K562 (cell line): ENCODE results near the gene IL33. TPM values are rescaled to one million over a fixed set of nuclear protein-coding genes. Genes with fewer than 3 reads are reported as not detected.

Experiments used
- ATAC-seq: fragments of 200-7000 bp; cut with Tn5 transposase; 3 replicates; pipeline ENCODE4 v1.9.1; 2020; ENCODE audit warnings: moderate library complexity
- BruUV-seq: library from RNA; stranded (reverse); fragments of 400-500 nt; replicated peaks from 2 replicates; lab custom pipeline; 2021; lab: Mats Ljungman, UMichigan
- CTCF ChIA-PET: fragments of 300-600 bp; formaldehyde crosslinking; extraction: SDS; loops from one replicate; lab custom pipeline; 2021; ENCODE audit warnings: low intra/inter-chr PET ratio; lab: Yijun Ruan, JAX
- POLR2A ChIA-PET: fragments of 300-600, 350-650 bp; sonication (Branson Sonifier 250); formaldehyde crosslinking; extraction: SDS; loops from one replicate; lab custom pipeline; 2021; ENCODE audit warnings: antibody characterized with exemption, inconsistent platforms; lab: Yijun Ruan, JAX
- DNase-seq, 4 experiments: peaks; one replicate each; pipeline versions ENCODE4 v3.0.0 to v3.0.0-alpha.2; 2011 to 2018; ENCODE audit warnings: low spot score in 3 of 4, mixed read lengths in 3 of 4; ENCODE audit errors: extremely low read depth in 1 of 4
- FAIRE-seq: peaks from 2 replicates; lab custom pipeline; 2011; peaks lifted over from hg19 to GRCh38; lab: Jason Lieb, UNC
- H2AFZ ChIP-seq: 2 replicates; pipeline ENCODE4 v1.6.0; 2011; ENCODE audit warnings: low read depth, low read length, control low read depth, inconsistent platforms
- H3K27ac ChIP-seq: fragments of 200-600 bp; 3 replicates; pipeline ENCODE4 v1.8.0; 2011; ENCODE audit warnings: low read depth, mild to moderate bottlenecking, control low read depth, inconsistent platforms, low read length, moderate library complexity, mixed read lengths; ENCODE audit errors: extremely low read depth
- H3K27me3 ChIP-seq, 2 experiments: fragments of 300-600 bp in 1 of 2; 2 replicates in 1 of 2; 3 replicates in 1 of 2; pipeline versions ENCODE4 v1.6.0 to v1.8.0; 2011; ENCODE audit warnings: inconsistent platforms in 2 of 2, low read length in 2 of 2, mild to moderate bottlenecking in 1 of 2, mixed read lengths in 1 of 2, moderate library complexity in 1 of 2; ENCODE audit not compliant: control insufficient read depth in 2 of 2, insufficient read depth in 2 of 2
- H3K36me3 ChIP-seq: fragments of 300-600 bp; 3 replicates; pipeline ENCODE4 v1.8.0; 2011; ENCODE audit warnings: mild to moderate bottlenecking, low read length, inconsistent platforms; ENCODE audit not compliant: control insufficient read depth, insufficient read depth
- H3K4me1 ChIP-seq, 2 experiments: fragments of 200-600 bp in 1 of 2; replicated peaks in 1 of 2; 2 replicates in 1 of 2; 3 replicates in 1 of 2; pipeline versions ENCODE4 v1.5.1 to v1.8.0; 2011; ENCODE audit warnings: inconsistent platforms in 2 of 2, low read length in 2 of 2, mild to moderate bottlenecking in 1 of 2, mixed read lengths in 1 of 2, moderate library complexity in 1 of 2; ENCODE audit not compliant: control insufficient read depth in 2 of 2, insufficient read depth in 2 of 2
- H3K4me2 ChIP-seq: 2 replicates; pipeline ENCODE4 v1.6.1; 2011; ENCODE audit warnings: low read length, control low read depth, inconsistent platforms, mixed read lengths; ENCODE audit not compliant: insufficient read depth
- H3K4me3 ChIP-seq: fragments of 200-600 bp; sonication (generic), shearing (Covaris generic); 2 replicates; pipeline ENCODE4 v1.5.1; 2016; ENCODE audit warnings: control low read depth, inconsistent platforms
- H3K79me2 ChIP-seq: fragments of 200-600 bp; 3 replicates; pipeline ENCODE4 v1.8.0; 2011; ENCODE audit warnings: low read length, inconsistent platforms; ENCODE audit not compliant: control insufficient read depth, insufficient read depth
- H3K9ac ChIP-seq, 2 experiments: 2 replicates each; pipeline versions ENCODE4 v1.6.0 to v1.6.1; 2011; ENCODE audit warnings: low read depth in 2 of 2, low read length in 2 of 2, control low read depth in 1 of 2, inconsistent platforms in 1 of 2, mild to moderate bottlenecking in 1 of 2, mixed read lengths in 1 of 2; ENCODE audit not compliant: insufficient read depth in 1 of 2
- H3K9me1 ChIP-seq: one replicate; pipeline ENCODE4 v1.6.0; 2011; ENCODE audit warnings: inconsistent platforms, mild to moderate bottlenecking, low read length, moderate library complexity; ENCODE audit not compliant: control insufficient read depth, insufficient read depth
- H3K9me3 ChIP-seq: replicated peaks from 2 replicates; pipeline ENCODE4 v1.5.1; 2011; ENCODE audit warnings: low read depth, low read length, inconsistent platforms; ENCODE audit not compliant: control insufficient read depth, insufficient read depth
- H4K20me1 ChIP-seq: replicated peaks from 2 replicates; pipeline ENCODE4 v1.6.1; 2011; ENCODE audit warnings: low read length, inconsistent platforms, mixed read lengths; ENCODE audit not compliant: control insufficient read depth, insufficient read depth
- TARDBP ChIP-seq: fragments of 450-650 bp; IDR thresholded peaks from 2 replicates; pipeline ENCODE4 v1.6.1; 2016
- TGIF2 ChIP-seq: sonication (generic); formaldehyde crosslinking; IDR thresholded peaks from 2 replicates; pipeline ENCODE4 v1.8.1; 2022; ENCODE audit warnings: mild to moderate bottlenecking, missing genetic modification reagents, moderate library complexity
- WGBS: fragments of 100-300 bp; shearing (Covaris generic); methylation state at CpG from one replicate; pipeline ENCODE4 v1.1.6; 2016; ENCODE audit warnings: low coverage, mixed read lengths; ENCODE audit not compliant: insufficient coverage; ENCODE audit errors: missing lambda C conversion rate; 5-methylcytosine and 5-hydroxymethylcytosine counted together
- in situ Hi-C: fragments of 300-500 bp; cut with MboI; formaldehyde crosslinking; loops from 4 replicates; pipeline ENCODE4 v1.15.0; 2018; ENCODE audit warnings: inconsistent platforms, mixed read lengths
- intact Hi-C: fragments of 100-400 bp; cut with micrococcal nuclease; formaldehyde crosslinking; loops from 2 replicates; pipeline ENCODE4 v1.14.2; 2022
- polyA plus RNA-seq, 8 experiments: library from polyadenylated mRNA; depleted of rRNA in 4 of 8; stranded (reverse) in 5 of 8; unstranded in 3 of 8; fragments of >200 nt; fragmentation: Nextera tagmentation in 2 of 8; fragmentation: Illumina TruSeq in 1 of 8; extraction: Ambion mirVana in 2 of 8; extraction: Trizol in 1 of 8; gene quantifications; 2 replicates each; pipeline versions ENCODE4 v1.2.1 to v1.2.3, GENCODE V29; 2011 to 2014; ENCODE audit warnings: inconsistent platforms in 1 of 8, missing spikeins in 1 of 8
- total RNA-seq, 7 experiments: library from RNA; depleted of rRNA in 6 of 7; stranded (reverse); fragments of >200 nt in 6 of 7; fragmentation: Illumina TruSeq in 2 of 7; extraction: Trizol in 2 of 7; gene quantifications; 2 replicates each; pipeline versions ENCODE4 v1.2.1 to v1.2.3, GENCODE V29; 2011 to 2021; ENCODE audit warnings: low replicate concordance in 1 of 7
- TF ChIP-seq, protein P1 (sequence below): fragments of 250-450 bp; sonication (Bioruptor Pico); IDR thresholded peaks from 2 replicates; pipeline ENCODE4 v1.9.0; 2021; ENCODE audit warnings: mild to moderate bottlenecking
- TF ChIP-seq, protein P2 (sequence below): sonication (generic); formaldehyde crosslinking; IDR thresholded peaks from 2 replicates; pipeline ENCODE4 v1.8.0; 2023; ENCODE audit warnings: mild to moderate bottlenecking, missing genetic modification reagents

Gene IL33
- total and polyA plus RNA-seq, 9 of the 15 experiments (the other 6 are each of a cell fraction or from before 2014, with no cell fraction given) = not detected

DNA sequence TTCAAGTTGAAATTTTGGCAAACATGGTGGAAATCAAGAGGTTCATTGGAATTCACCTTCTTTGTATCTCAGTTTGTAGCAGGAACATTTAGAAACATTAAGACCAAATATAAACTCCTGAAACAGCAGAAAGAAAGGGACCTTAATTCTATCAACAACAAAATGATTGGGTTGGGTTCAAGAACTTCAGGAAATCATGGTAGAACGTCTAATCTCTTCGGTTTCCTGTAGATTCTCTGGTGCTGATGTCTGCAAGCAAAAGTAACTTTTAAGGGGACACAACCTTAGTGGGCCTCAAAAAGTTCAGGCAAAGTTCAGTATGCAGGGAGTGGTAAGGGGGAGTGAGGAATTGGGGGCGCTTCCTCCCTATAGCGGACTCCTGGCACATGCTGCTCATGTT lies 3.4 kb downstream of the IL33 start:
- ChIA-PET CTCF (no interaction called here), POLR2A (no interaction called here)
- Histone ChIP-seq H3K4me2 (no peak overlapping the region), H3K4me1 (no peaks in the 10 kb centered on the region), H2AFZ (no peak overlapping the region), H3K27me3 (no peaks in the 10 kb centered on the region), H4K20me1 (no peaks in the 10 kb centered on the region), H3K9me1 (no peaks in the 10 kb centered on the region), H3K9ac (no peak overlapping the region), H3K27ac (no peak overlapping the region), H3K4me3 (no peak overlapping the region), H3K79me2 (no peaks in the 10 kb centered on the region), H3K36me3 (no peaks in the 10 kb centered on the region), H3K9me3 (no peaks in the 10 kb centered on the region)
- DNase-seq (no peak), ATAC-seq (no peak), FAIRE-seq (no peak)
- TF ChIP-seq, protein P1, sequence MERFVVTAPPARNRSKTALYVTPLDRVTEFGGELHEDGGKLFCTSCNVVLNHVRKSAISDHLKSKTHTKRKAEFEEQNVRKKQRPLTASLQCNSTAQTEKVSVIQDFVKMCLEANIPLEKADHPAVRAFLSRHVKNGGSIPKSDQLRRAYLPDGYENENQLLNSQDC = no peak
- no peak for TF ChIP-seq TGIF2
- in situ Hi-C loops (no loop called here), intact Hi-C loops (no loop called here)
- WGBS = 0% methylated on average over 4 of the region's 4 CpGs
- BruUV-seq = no TSS peak

DNA sequence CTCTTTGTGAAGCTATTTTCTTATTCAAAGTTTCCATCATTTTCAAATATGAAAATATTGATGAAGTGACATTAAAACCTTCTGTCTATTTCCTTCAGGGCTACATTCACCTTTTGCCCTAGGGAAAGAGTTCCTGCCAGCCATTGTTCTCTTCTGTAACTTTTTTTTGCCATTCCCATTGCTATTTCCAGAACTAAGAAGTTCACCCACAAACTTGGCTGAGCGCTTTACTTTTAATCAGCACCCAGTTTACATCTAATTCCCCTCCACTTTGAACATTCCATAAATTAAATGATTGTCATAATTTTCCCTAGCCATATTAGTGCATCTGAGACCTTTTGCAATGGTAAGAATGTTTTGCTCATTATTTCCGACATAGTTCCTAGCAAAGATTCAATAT lies 4.4 kb downstream of the IL33 start:
- H3K79me2 ChIP-seq = no peaks in the 10 kb centered on the region
- BruUV-seq = no TSS peak
- H3K9me3 ChIP-seq = no peaks in the 10 kb centered on the region
- H3K36me3 ChIP-seq = no peaks in the 10 kb centered on the region
- H3K27ac ChIP-seq = no peak overlapping the region
- ChIA-PET CTCF (no interaction called here), POLR2A (no interaction called here)
- DNase-seq (no peak), FAIRE-seq (no peak), ATAC-seq (no peak)
- H3K9me1 ChIP-seq = no peaks in the 10 kb centered on the region
- no peak for TF ChIP-seq TARDBP
- TF ChIP-seq, protein P2, sequence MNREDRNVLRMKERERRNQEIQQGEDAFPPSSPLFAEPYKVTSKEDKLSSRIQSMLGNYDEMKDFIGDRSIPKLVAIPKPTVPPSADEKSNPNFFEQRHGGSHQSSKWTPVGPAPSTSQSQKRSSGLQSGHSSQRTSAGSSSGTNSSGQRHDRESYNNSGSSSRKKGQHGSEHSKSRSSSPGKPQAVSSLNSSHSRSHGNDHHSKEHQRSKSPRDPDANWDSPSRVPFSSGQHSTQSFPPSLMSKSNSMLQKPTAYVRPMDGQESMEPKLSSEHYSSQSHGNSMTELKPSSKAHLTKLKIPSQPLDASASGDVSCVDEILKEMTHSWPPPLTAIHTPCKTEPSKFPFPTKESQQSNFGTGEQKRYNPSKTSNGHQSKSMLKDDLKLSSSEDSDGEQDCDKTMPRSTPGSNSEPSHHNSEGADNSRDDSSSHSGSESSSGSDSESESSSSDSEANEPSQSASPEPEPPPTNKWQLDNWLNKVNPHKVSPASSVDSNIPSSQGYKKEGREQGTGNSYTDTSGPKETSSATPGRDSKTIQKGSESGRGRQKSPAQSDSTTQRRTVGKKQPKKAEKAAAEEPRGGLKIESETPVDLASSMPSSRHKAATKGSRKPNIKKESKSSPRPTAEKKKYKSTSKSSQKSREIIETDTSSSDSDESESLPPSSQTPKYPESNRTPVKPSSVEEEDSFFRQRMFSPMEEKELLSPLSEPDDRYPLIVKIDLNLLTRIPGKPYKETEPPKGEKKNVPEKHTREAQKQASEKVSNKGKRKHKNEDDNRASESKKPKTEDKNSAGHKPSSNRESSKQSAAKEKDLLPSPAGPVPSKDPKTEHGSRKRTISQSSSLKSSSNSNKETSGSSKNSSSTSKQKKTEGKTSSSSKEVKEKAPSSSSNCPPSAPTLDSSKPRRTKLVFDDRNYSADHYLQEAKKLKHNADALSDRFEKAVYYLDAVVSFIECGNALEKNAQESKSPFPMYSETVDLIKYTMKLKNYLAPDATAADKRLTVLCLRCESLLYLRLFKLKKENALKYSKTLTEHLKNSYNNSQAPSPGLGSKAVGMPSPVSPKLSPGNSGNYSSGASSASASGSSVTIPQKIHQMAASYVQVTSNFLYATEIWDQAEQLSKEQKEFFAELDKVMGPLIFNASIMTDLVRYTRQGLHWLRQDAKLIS (CRISPR knock-in tag) = no peak
- no peaks in the 10 kb centered on the region for H4K20me1 ChIP-seq
- no peaks in the 10 kb centered on the region for H3K4me1 ChIP-seq
- H3K4me3 ChIP-seq = no peak overlapping the region
- in situ Hi-C loops (no loop called here), intact Hi-C loops (no loop called here)
- H2AFZ ChIP-seq = no peak overlapping the region
- 4% methylated on average over 2 of the region's 2 CpGs for WGBS
- H3K27me3 ChIP-seq = no peaks in the 10 kb centered on the region
- H3K4me2 ChIP-seq = no peak overlapping the region
- H3K9ac ChIP-seq = no peak overlapping the region
